Spleen (tissue), 11 donors: Measurements from ENCODE around the gene CPNE8. TPM values are rescaled to one million over a fixed set of nuclear protein-coding genes. Genes with fewer than 3 reads are reported as not detected.
A peak's percentile ranks its signal among the peaks of the same experiment; 100 is the strongest.

Source experiments
- DNase-seq: peaks from one replicate; pipeline ENCODE4 v3.0.0-alpha.2; 2020
- H3K27ac ChIP-seq, 8 donors: fragments of 200-600 bp; sonication (generic) in 7 of 8; 1 replicate in 4 of 8; 2 replicates in 4 of 8; pipeline versions ENCODE4 v1.5.0 to v1.8.0; 2016 to 2021; ENCODE audit warnings: inconsistent platforms in 4 of 8, mild to moderate bottlenecking in 4 of 8, moderate library complexity in 1 of 8
- H3K27me3 ChIP-seq, 7 donors: fragments of 200-600 bp; sonication (generic) in 6 of 7; replicated peaks in 1 of 7; 1 replicate in 4 of 7; 2 replicates in 3 of 7; pipeline versions ENCODE4 v1.5.0 to v1.8.0; 2016 to 2021; ENCODE audit warnings: inconsistent platforms in 3 of 7, mild to moderate bottlenecking in 1 of 7
- H3K36me3 ChIP-seq, 6 donors: fragments of 200-600 bp; sonication (generic) in 5 of 6; 1 replicate in 4 of 6; 2 replicates in 2 of 6; pipeline versions ENCODE4 v1.5.0 to v1.8.0; 2016 to 2021; ENCODE audit warnings: inconsistent platforms in 2 of 6
- H3K4me1 ChIP-seq, 6 donors: fragments of 200-600 bp; sonication (generic) in 5 of 6; 1 replicate in 3 of 6; 2 replicates in 3 of 6; pipeline versions ENCODE4 v1.5.0 to v1.8.0; 2016 to 2021; ENCODE audit warnings: inconsistent platforms in 3 of 6
- H3K4me3 ChIP-seq, 8 donors: fragments of 200-600 bp; sonication (generic) in 7 of 8; 1 replicate in 4 of 8; 2 replicates in 4 of 8; pipeline versions ENCODE4 v1.5.0 to v1.8.0; 2016 to 2021; ENCODE audit warnings: inconsistent platforms in 4 of 8, mild to moderate bottlenecking in 4 of 8, moderate library complexity in 2 of 8
- H3K9me3 ChIP-seq, 8 donors: fragments of 200-600 bp; sonication (generic) in 7 of 8; 1 replicate in 4 of 8; 2 replicates in 4 of 8; pipeline versions ENCODE4 v1.5.0 to v1.8.0; 2016 to 2021; ENCODE audit warnings: inconsistent platforms in 4 of 8
- POLR2A ChIP-seq, 3 donors: fragments of 450-650 bp; IDR thresholded peaks; one replicate each; pipeline ENCODE4 v1.5.1; 2017; ENCODE audit warnings: antibody characterized with exemption in 3 of 3, mild to moderate bottlenecking in 1 of 3
- POLR2AphosphoS5 ChIP-seq, 3 donors: sonication (generic); formaldehyde crosslinking; IDR thresholded peaks; one replicate each; pipeline ENCODE4 v1.5.1; 2017; ENCODE audit warnings: antibody characterized with exemption in 3 of 3
- WGBS, 5 donors: extraction: QIAGEN DNeasy Blood & Tissue Kit in 3 of 5; methylation state at CpG; one replicate each; pipeline versions ENCODE4 v1.1.5 to v1.1.7; 2013 to 2018; 5-methylcytosine and 5-hydroxymethylcytosine counted together
- intact Hi-C: fragments of 100-400 bp; cut with DNase I; formaldehyde crosslinking; loops from one replicate; pipeline ENCODE4 v1.15.0; 2023; ENCODE audit warnings: low total_unique reads
- polyA plus RNA-seq, 3 donors: library from polyadenylated mRNA; stranded (reverse); fragments of 200-250 nt; gene quantifications; one replicate each; pipeline ENCODE4 v1.2.1, GENCODE V29; 2013
- total RNA-seq, 7 donors: library from RNA; depleted of rRNA in 3 of 7; stranded (reverse); fragments of >200 nt in 3 of 7; fragmentation: NEBNext Ultra II Directional in 4 of 7; extraction: Animal tissue kit (Norgen Biotek cat#: 25700) in 4 of 7; gene quantifications; one replicate each; pipeline versions ENCODE4 v1.1.0 to v1.2.1, GENCODE V29; 2016 to 2021
- TF ChIP-seq, protein P1 (sequence below), 11 experiments: fragments of 200-600 bp in 7 of 11; fragments of 450-650 bp in 4 of 11; sonication (generic) in 4 of 11; IDR thresholded peaks in 8 of 11; conservative IDR thresholded peaks in 3 of 11; 1 replicate in 7 of 11; 2 replicates in 4 of 11; pipeline versions ENCODE4 v1.4.0 to v1.8.0; 2016 to 2021; ENCODE audit warnings: antibody characterized with exemption in 11 of 11, inconsistent platforms in 4 of 11, mild to moderate bottlenecking in 1 of 11
- donor health status: healthy with polysubstance abuse.
- donor health status: DM: no; HTN: no; CAD: no; lungs with moderate emphysema.
- donor health status: DM: no; HTN: no; CAD: no.
- donor health status: Bipolar disorder and iron deficiency.
- donor health status: healthy.
- donor health status: DM: no; HTN: no; CAD: no.
- donor health status: DM: yes; HTN: yes; CAD: no.

CPNE8 gene
- total and polyA plus RNA-seq, 10 donors, result 5.4 to 42.4 (median 30.2) TPM

- DNase-seq, result no peak
- H3K27ac ChIP-seq, result no peak overlapping the region
- TF ChIP-seq POLR2A (IDR thresholded peaks at IDR 0.05), result no peak
- TF ChIP-seq POLR2AphosphoS5 (IDR thresholded peaks at IDR 0.05), result no peak
- TF ChIP-seq, protein P1, sequence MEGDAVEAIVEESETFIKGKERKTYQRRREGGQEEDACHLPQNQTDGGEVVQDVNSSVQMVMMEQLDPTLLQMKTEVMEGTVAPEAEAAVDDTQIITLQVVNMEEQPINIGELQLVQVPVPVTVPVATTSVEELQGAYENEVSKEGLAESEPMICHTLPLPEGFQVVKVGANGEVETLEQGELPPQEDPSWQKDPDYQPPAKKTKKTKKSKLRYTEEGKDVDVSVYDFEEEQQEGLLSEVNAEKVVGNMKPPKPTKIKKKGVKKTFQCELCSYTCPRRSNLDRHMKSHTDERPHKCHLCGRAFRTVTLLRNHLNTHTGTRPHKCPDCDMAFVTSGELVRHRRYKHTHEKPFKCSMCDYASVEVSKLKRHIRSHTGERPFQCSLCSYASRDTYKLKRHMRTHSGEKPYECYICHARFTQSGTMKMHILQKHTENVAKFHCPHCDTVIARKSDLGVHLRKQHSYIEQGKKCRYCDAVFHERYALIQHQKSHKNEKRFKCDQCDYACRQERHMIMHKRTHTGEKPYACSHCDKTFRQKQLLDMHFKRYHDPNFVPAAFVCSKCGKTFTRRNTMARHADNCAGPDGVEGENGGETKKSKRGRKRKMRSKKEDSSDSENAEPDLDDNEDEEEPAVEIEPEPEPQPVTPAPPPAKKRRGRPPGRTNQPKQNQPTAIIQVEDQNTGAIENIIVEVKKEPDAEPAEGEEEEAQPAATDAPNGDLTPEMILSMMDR (IDR thresholded peaks at IDR 0.05 in 8 of 11, conservative IDR thresholded peaks at IDR 0.05 in 3 of 11), result no peak
- no peak overlapping the region for H3K4me3 ChIP-seq
- H3K9me3 ChIP-seq, result no peaks in the 10 kb centered on the region
- 91 to 99% (median 94%) methylated on average over 2 of the region's 2 CpGs for WGBS, 5 donors
- no peaks in the 10 kb centered on the region for H3K36me3 ChIP-seq
- intact Hi-C loops, result no loop called here
- H3K4me1 ChIP-seq, result peaks cover 1 to 19% (median 5%) of the 10 kb centered on the region in 6 donors
- no peaks in the 10 kb centered on the region for H3K27me3 ChIP-seq
Observed at GRCh38 chr12:38898001-38898684, 7.2 kb downstream of the CPNE8 start.

GRCh38 chr12:38895446-38895845, 9.9 kb downstream of the CPNE8 start:
- H3K4me1 ChIP-seq, result peaks cover 0 to 5% (median 0%) of the 10 kb centered on the region in 6 donors
- no peaks in the 10 kb centered on the region for H3K27me3 ChIP-seq
- no peak for DNase-seq
- 75 to 95% (median 85%) methylated on average over 1 of the region's 1 CpG for WGBS, 5 donors
- no peak for TF ChIP-seq POLR2A (IDR thresholded peaks at IDR 0.05)
- H3K9me3 ChIP-seq, result no peaks in the 10 kb centered on the region
- peak overlapping the region in 1 of 8 donors; percentile 4 for H3K27ac ChIP-seq
- H3K36me3 ChIP-seq, result no peaks in the 10 kb centered on the region
- intact Hi-C loops, result no loop called here
- no peak overlapping the region for H3K4me3 ChIP-seq

GRCh38 chr12:38892976-38893375, 12.4 kb downstream of the CPNE8 start:
- H3K4me3 ChIP-seq, result no peak overlapping the region
- TF ChIP-seq POLR2AphosphoS5 (IDR thresholded peaks at IDR 0.05) (no peak), POLR2A (IDR thresholded peaks at IDR 0.05) (no peak)
- TF ChIP-seq, protein P1 (IDR thresholded peaks at IDR 0.05 in 8 of 11, conservative IDR thresholded peaks at IDR 0.05 in 3 of 11), result no peak
- no peaks in the 10 kb centered on the region for H3K36me3 ChIP-seq
- no peaks in the 10 kb centered on the region for H3K27me3 ChIP-seq
- no peak overlapping the region for H3K27ac ChIP-seq
- intact Hi-C loops, result no loop called here
- peaks cover 0 to 5% (median 0%) of the 10 kb centered on the region in 6 donors for H3K4me1 ChIP-seq
- H3K9me3 ChIP-seq, result no peaks in the 10 kb centered on the region
- no peak for DNase-seq

- H3K27me3 ChIP-seq, result no peaks in the 10 kb centered on the region
- intact Hi-C loops, result no loop called here
- no peak overlapping the region for H3K27ac ChIP-seq
- H3K4me3 ChIP-seq, result no peak overlapping the region
- 73 to 88% (median 87%) methylated on average over 4 of the region's 4 CpGs for WGBS, 5 donors
- no peaks in the 10 kb centered on the region for H3K9me3 ChIP-seq
- H3K4me1 ChIP-seq, result peaks cover 0 to 5% (median 0%) of the 10 kb centered on the region in 6 donors
- TF ChIP-seq, protein P1 (IDR thresholded peaks at IDR 0.05 in 8 of 11, conservative IDR thresholded peaks at IDR 0.05 in 3 of 11), result no peak
- TF ChIP-seq POLR2A (IDR thresholded peaks at IDR 0.05), result no peak
- H3K36me3 ChIP-seq, result no peaks in the 10 kb centered on the region
- no peak for DNase-seq
Observed at GRCh38 chr12:38892087-38892786, 13.2 kb downstream of the CPNE8 start.
